ENCODE data around the gene VCL.
A peak's percentile ranks its signal among the peaks of the same experiment; 100 is the strongest.

Gene VCL

GRCh38 chr10:74093530-74094164 is 95.7 kb downstream of the VCL start:
- TF ChIP-seq CREB1 (IDR thresholded peaks at IDR 0.05; ENCODE audit: low read depth), result no peak
- TF ChIP-seq TEAD4 (IDR thresholded peaks at IDR 0.05), result peak; percentile 49; the same call in 1 of the 2 replicates
- TF ChIP-seq TAF1 (IDR thresholded peaks at IDR 0.05; ENCODE audit: low read depth), result no peak

- TF ChIP-seq EP300 (IDR thresholded peaks at IDR 0.05; ENCODE audit: borderline replicate concordance) (no peak), REST (IDR thresholded peaks at IDR 0.05; ENCODE audit: low read depth) (no peak), USF1 (IDR thresholded peaks at IDR 0.05) (no peak), EGR1 (IDR thresholded peaks at IDR 0.05) (no peak), TAF1 (IDR thresholded peaks at IDR 0.05; ENCODE audit: low read depth) (no peak), NFIC (IDR thresholded peaks at IDR 0.05) (no peak), ZBTB7A (IDR thresholded peaks at IDR 0.05; ENCODE audit: low read depth) (no peak), FOXM1 (IDR thresholded peaks at IDR 0.05; ENCODE audit: borderline replicate concordance, low read depth) (no peak), TEAD4 (IDR thresholded peaks at IDR 0.05) (no peak), RAD21 (IDR thresholded peaks at IDR 0.05; ENCODE audit: low read depth) (no peak), YY1 (IDR thresholded peaks at IDR 0.05; ENCODE audit: low read depth) (no peak), CREB1 (IDR thresholded peaks at IDR 0.05; ENCODE audit: low read depth) (no peak), MAX (IDR thresholded peaks at IDR 0.05) (no peak), TCF12 (IDR thresholded peaks at IDR 0.05; ENCODE audit: low read depth) (no peak), CEBPB (IDR thresholded peaks at IDR 0.05) (no peak)
These were observed 96.3 kb downstream of the VCL start for GRCh38 chr10:74094231-74094630.

- no peak for TF ChIP-seq TCF12 (IDR thresholded peaks at IDR 0.05; ENCODE audit: low read depth)
- TF ChIP-seq CEBPB (IDR thresholded peaks at IDR 0.05), result no peak
- TF ChIP-seq YY1 (IDR thresholded peaks at IDR 0.05; ENCODE audit: low read depth), result no peak
- TF ChIP-seq NFIC (IDR thresholded peaks at IDR 0.05), result no peak
- TF ChIP-seq FOXM1 (IDR thresholded peaks at IDR 0.05; ENCODE audit: borderline replicate concordance, low read depth), result no peak
- TF ChIP-seq REST (IDR thresholded peaks at IDR 0.05; ENCODE audit: low read depth), result no peak
- no peak for TF ChIP-seq TEAD4 (IDR thresholded peaks at IDR 0.05)
- no peak for TF ChIP-seq MAX (IDR thresholded peaks at IDR 0.05)
- no peak for TF ChIP-seq CREB1 (IDR thresholded peaks at IDR 0.05; ENCODE audit: low read depth)
- no peak for TF ChIP-seq RAD21 (IDR thresholded peaks at IDR 0.05; ENCODE audit: low read depth)
- TF ChIP-seq EP300 (IDR thresholded peaks at IDR 0.05; ENCODE audit: borderline replicate concordance), result no peak
- no peak for TF ChIP-seq ZBTB7A (IDR thresholded peaks at IDR 0.05; ENCODE audit: low read depth)
- TF ChIP-seq EGR1 (IDR thresholded peaks at IDR 0.05), result no peak
- TF ChIP-seq TAF1 (IDR thresholded peaks at IDR 0.05; ENCODE audit: low read depth), result no peak
- TF ChIP-seq USF1 (IDR thresholded peaks at IDR 0.05), result no peak
These were observed 98.9 kb downstream of the VCL start for GRCh38 chr10:74096777-74097176.

GRCh38 chr10:74097776-74098175 is 99.9 kb downstream of the VCL start:
- TF ChIP-seq REST (IDR thresholded peaks at IDR 0.05; ENCODE audit: low read depth) (no peak), YY1 (IDR thresholded peaks at IDR 0.05; ENCODE audit: low read depth) (no peak), EP300 (IDR thresholded peaks at IDR 0.05; ENCODE audit: borderline replicate concordance) (no peak), USF1 (IDR thresholded peaks at IDR 0.05) (no peak), FOXM1 (IDR thresholded peaks at IDR 0.05; ENCODE audit: borderline replicate concordance, low read depth) (no peak)
